SK-N-SH treated with all-trans-retinoic acid at 6 μM for 48 hours (cell line): ENCODE data around the gene SMTNL1.

ENCODE experiments used
- ATAC-seq: fragments of 200-7000 bp; cut with Tn5 transposase; 3 replicates; pipeline ENCODE4 v1.9.1; 2020; ENCODE audit warnings: mild to moderate bottlenecking, moderate library complexity
- ARNTL ChIP-seq: fragments of 450-650 bp; formaldehyde crosslinking; IDR thresholded peaks from 2 replicates; pipeline ENCODE4 v1.5.0; 2020; ENCODE audit warnings: low read depth, mild to moderate bottlenecking, moderate library complexity, borderline replicate concordance
- BACH2 ChIP-seq: fragments of 250-450 bp; sonication (Bioruptor Pico); IDR thresholded peaks from 2 replicates; pipeline ENCODE4 v1.9.0; 2021; ENCODE audit warnings: mild to moderate bottlenecking, borderline replicate concordance
- CREB5 ChIP-seq: fragments of 250-450 bp; sonication (Bioruptor Pico); IDR thresholded peaks from 2 replicates; pipeline ENCODE4 v1.5.1; 2020; ENCODE audit warnings: low read depth, mild to moderate bottlenecking, moderate library complexity
- CSRNP3 ChIP-seq: fragments of 250-450 bp; sonication (Bioruptor Pico); IDR thresholded peaks from 2 replicates; pipeline ENCODE4 v1.5.1; 2021; ENCODE audit warnings: mild to moderate bottlenecking, moderate library complexity
- ESRRG ChIP-seq: fragments of 250-450 bp; sonication (Bioruptor Pico); IDR thresholded peaks from 2 replicates; pipeline ENCODE4 v1.6.1; 2021; ENCODE audit warnings: mild to moderate bottlenecking
- ISL1 ChIP-seq: fragments of 250-450 bp; sonication (Bioruptor Pico); IDR thresholded peaks from 2 replicates; pipeline ENCODE4 v2.1.2; 2022; ENCODE audit warnings: mild to moderate bottlenecking, moderate library complexity
- OSR1 ChIP-seq: fragments of 250-450 bp; sonication (Bioruptor Pico); IDR thresholded peaks from 2 replicates; pipeline ENCODE4 v1.8.0; 2022; ENCODE audit warnings: moderate library complexity, mild to moderate bottlenecking, inconsistent platforms
- PATZ1 ChIP-seq: fragments of 250-450 bp; sonication (Bioruptor Pico); IDR thresholded peaks from 2 replicates; pipeline ENCODE4 v1.8.0; 2020; ENCODE audit warnings: mild to moderate bottlenecking, moderate library complexity, borderline replicate concordance
- POU6F1 ChIP-seq: fragments of 250-450 bp; sonication (Bioruptor Pico); IDR thresholded peaks from 2 replicates; pipeline ENCODE4 v1.8.0; 2021; ENCODE audit warnings: low read depth, mild to moderate bottlenecking, moderate library complexity, borderline replicate concordance
- PPARA ChIP-seq: fragments of 250-450 bp; sonication (Bioruptor Pico); IDR thresholded peaks from 2 replicates; pipeline ENCODE4 v1.5.0; 2020; ENCODE audit warnings: mild to moderate bottlenecking, borderline replicate concordance
- RARB ChIP-seq: fragments of 250-450 bp; sonication (Bioruptor Pico); IDR thresholded peaks from 2 replicates; pipeline ENCODE4 v1.8.0; 2021; ENCODE audit warnings: mild to moderate bottlenecking, moderate library complexity
- SNAI2 ChIP-seq: fragments of 250-450 bp; sonication (Bioruptor Pico); IDR thresholded peaks from 2 replicates; pipeline ENCODE4 v1.5.0; 2020; ENCODE audit warnings: mild to moderate bottlenecking, moderate library complexity
- TCF4 ChIP-seq: fragments of 250-450 bp; sonication (Bioruptor Pico); IDR thresholded peaks from 2 replicates; pipeline ENCODE4 v1.8.0; 2021; ENCODE audit warnings: mild to moderate bottlenecking, moderate library complexity, borderline replicate concordance
- TOX ChIP-seq: fragments of 250-450 bp; sonication (Bioruptor Pico); IDR thresholded peaks from 2 replicates; pipeline ENCODE4 v1.8.0; 2021; ENCODE audit warnings: mild to moderate bottlenecking, moderate library complexity, borderline replicate concordance
- TSHZ2 ChIP-seq: fragments of 250-450 bp; sonication (Bioruptor Pico); IDR thresholded peaks from 2 replicates; pipeline ENCODE4 v1.5.0; 2020; ENCODE audit warnings: mild to moderate bottlenecking, moderate library complexity
- ZC3H10 ChIP-seq: fragments of 250-450 bp; sonication (Bioruptor Pico); IDR thresholded peaks from 2 replicates; pipeline ENCODE4 v1.5.1; 2021; ENCODE audit warnings: mild to moderate bottlenecking, moderate library complexity
- ZFP3 ChIP-seq: fragments of 250-450 bp; sonication (Bioruptor Pico); IDR thresholded peaks from 2 replicates; pipeline ENCODE4 v1.5.0; 2020; ENCODE audit warnings: mild to moderate bottlenecking, moderate library complexity
- ZFP30 ChIP-seq: fragments of 450-650 bp; formaldehyde crosslinking; IDR thresholded peaks from 2 replicates; pipeline ENCODE4 v1.5.0; 2022; ENCODE audit warnings: mild to moderate bottlenecking, moderate library complexity
- ZNF565 ChIP-seq: fragments of 450-650 bp; formaldehyde crosslinking; conservative IDR thresholded peaks from 2 replicates; pipeline ENCODE4 v1.5.0; 2020; ENCODE audit warnings: low read depth, mild to moderate bottlenecking, moderate library complexity
- ZNF70 ChIP-seq: fragments of 450-650 bp; formaldehyde crosslinking; IDR thresholded peaks from 2 replicates; pipeline ENCODE4 v1.5.0; 2020; ENCODE audit warnings: mild to moderate bottlenecking, moderate library complexity
- ZNF8 ChIP-seq: fragments of 450-650 bp; formaldehyde crosslinking; IDR thresholded peaks from 2 replicates; pipeline ENCODE4 v1.5.0; 2020; ENCODE audit warnings: mild to moderate bottlenecking, moderate library complexity

SMTNL1 gene

GRCh38 chr11:57493507-57494503, 43.6 kb upstream of the SMTNL1 start:
- TF ChIP-seq ZNF70 (CRISPR knock-in tag) (no peak), TSHZ2 (CRISPR knock-in tag) (no peak), OSR1 (CRISPR knock-in tag) (no peak), ZFP30 (CRISPR knock-in tag) (no peak), BACH2 (CRISPR knock-in tag) (no peak), POU6F1 (no peak), ARNTL (CRISPR knock-in tag) (no peak), CSRNP3 (no peak), PATZ1 (CRISPR knock-in tag) (no peak), ZNF565 (no peak), ISL1 (no peak), ZFP3 (CRISPR knock-in tag) (no peak), PPARA (no peak), TCF4 (CRISPR knock-in tag) (no peak)
- peak; percentile 83 for ATAC-seq

GRCh38 chr11:57496109-57496820, 41.1 kb upstream of the SMTNL1 start:
- TF ChIP-seq ZNF565 = no peak
- no peak for ATAC-seq

GRCh38 chr11:57497303-57498247, 39.8 kb upstream of the SMTNL1 start:
- TF ChIP-seq TOX (CRISPR knock-in tag) (no peak), CREB5 (CRISPR knock-in tag) (no peak), ESRRG (CRISPR knock-in tag) (no peak), ZNF8 (no peak), TCF4 (CRISPR knock-in tag) (no peak), SNAI2 (no peak), BACH2 (CRISPR knock-in tag) (no peak), RARB (CRISPR knock-in tag) (no peak), ZC3H10 (CRISPR knock-in tag) (no peak), OSR1 (CRISPR knock-in tag) (no peak), PATZ1 (CRISPR knock-in tag) (no peak)
- no peak for ATAC-seq
